ENCODE measurements around the gene ATRAID. TPM values are rescaled to one million over a fixed set of nuclear protein-coding genes. Genes with fewer than 3 reads are reported as not detected.
A peak's percentile ranks its signal among the peaks of the same experiment; 100 is the strongest.
"Not testable (repeated sequence)": the region's sequence is repeated elsewhere in the genome, so short reads cannot be mapped to it uniquely, and the experiment has no call there.

The ATRAID gene
- 219 and 271 TPM in 2 replicates for total RNA-seq (2014; rRNA removed; shearing (Covaris generic))
- 244 and 273 TPM in 2 replicates for polyA plus RNA-seq (2014; cell fraction: nucleus; rRNA removed)

GRCh38 chr2:27211943-27212625, at the start of gene ATRAID, which contains the start of gene SLC5A6:
Gene ATRAID, plus strand, starts transcription at chr2:27212041. Its CDS starts 328 bp downstream, at chr2:27212369.
Gene SLC5A6, minus strand, starts transcription at chr2:27212268. Its CDS starts 4,618 bp downstream, at chr2:27207650.
- DNase-seq (ENCODE audit: extremely low read depth, low read depth), result peak; percentile 84

- DNase-seq (ENCODE audit: extremely low read depth, low read depth), result peak; percentile 5
Observed at GRCh38 chr2:27162151-27163121, 49.4 kb upstream of the ATRAID start.

- no peak for DNase-seq (ENCODE audit: extremely low read depth, low read depth)
Observed at GRCh38 chr2:27164960-27165763, 46.7 kb upstream of the ATRAID start.

GRCh38 chr2:27170581-27171337, 41.1 kb upstream of the ATRAID start:
- no peak for DNase-seq (ENCODE audit: extremely low read depth, low read depth)

GRCh38 chr2:27171351-27171848, 40.4 kb upstream of the ATRAID start:
- no peak for DNase-seq (ENCODE audit: extremely low read depth, low read depth)

GRCh38 chr2:27174638-27175037, 37.2 kb upstream of the ATRAID start:
- no peak for DNase-seq (ENCODE audit: extremely low read depth, low read depth)

- no peak for DNase-seq (ENCODE audit: extremely low read depth, low read depth)
Observed at GRCh38 chr2:27175330-27175729, 36.5 kb upstream of the ATRAID start.

GRCh38 chr2:27175781-27176180, 36.1 kb upstream of the ATRAID start:
- not testable (repeated sequence) for DNase-seq (ENCODE audit: extremely low read depth, low read depth)

GRCh38 chr2:27177441-27178351, 34.1 kb upstream of the ATRAID start:
- DNase-seq (ENCODE audit: extremely low read depth, low read depth), result no peak

GRCh38 chr2:27178469-27178868, 33.4 kb upstream of the ATRAID start:
- DNase-seq (ENCODE audit: extremely low read depth, low read depth), result no peak

GRCh38 chr2:27179344-27180000, 32.4 kb upstream of the ATRAID start:
- no peak for DNase-seq (ENCODE audit: extremely low read depth, low read depth)

- no peak for DNase-seq (ENCODE audit: extremely low read depth, low read depth)
Observed at GRCh38 chr2:27182346-27182745, 29.5 kb upstream of the ATRAID start.

- DNase-seq (ENCODE audit: extremely low read depth, low read depth), result no peak
Observed at GRCh38 chr2:27184115-27184514, 27.7 kb upstream of the ATRAID start.

- no peak for DNase-seq (ENCODE audit: extremely low read depth, low read depth)
Observed at GRCh38 chr2:27185331-27186026, 26.4 kb upstream of the ATRAID start.

- no peak for DNase-seq (ENCODE audit: extremely low read depth, low read depth)
Observed at GRCh38 chr2:27186613-27187345, 25.1 kb upstream of the ATRAID start.

GRCh38 chr2:27189989-27190388, 21.9 kb upstream of the ATRAID start:
- no peak for DNase-seq (ENCODE audit: extremely low read depth, low read depth)

Measured in NCI-H460 (cell line).